ENCODE results near the gene PSMG2.

DNA sequence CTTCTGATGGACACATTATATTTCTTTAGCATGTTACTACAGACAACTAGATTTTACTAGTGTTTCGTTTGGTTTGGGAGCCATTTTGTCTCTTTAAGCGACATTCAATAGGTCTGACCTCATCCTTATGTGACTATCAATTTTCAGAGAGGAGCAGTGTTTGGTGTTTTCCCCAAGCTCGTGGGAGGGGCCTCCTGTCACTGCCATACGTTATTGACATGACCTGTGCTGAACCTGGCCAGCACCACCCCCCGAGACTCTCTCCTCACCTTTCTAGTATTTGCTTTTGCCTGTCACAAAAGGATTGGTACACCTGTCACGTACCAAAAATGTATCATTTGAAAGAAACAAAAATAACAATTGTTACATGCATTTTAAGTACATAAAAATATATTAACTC is 69.3 kb downstream of the PSMG2 start:
- TF ChIP-seq, protein P1, sequence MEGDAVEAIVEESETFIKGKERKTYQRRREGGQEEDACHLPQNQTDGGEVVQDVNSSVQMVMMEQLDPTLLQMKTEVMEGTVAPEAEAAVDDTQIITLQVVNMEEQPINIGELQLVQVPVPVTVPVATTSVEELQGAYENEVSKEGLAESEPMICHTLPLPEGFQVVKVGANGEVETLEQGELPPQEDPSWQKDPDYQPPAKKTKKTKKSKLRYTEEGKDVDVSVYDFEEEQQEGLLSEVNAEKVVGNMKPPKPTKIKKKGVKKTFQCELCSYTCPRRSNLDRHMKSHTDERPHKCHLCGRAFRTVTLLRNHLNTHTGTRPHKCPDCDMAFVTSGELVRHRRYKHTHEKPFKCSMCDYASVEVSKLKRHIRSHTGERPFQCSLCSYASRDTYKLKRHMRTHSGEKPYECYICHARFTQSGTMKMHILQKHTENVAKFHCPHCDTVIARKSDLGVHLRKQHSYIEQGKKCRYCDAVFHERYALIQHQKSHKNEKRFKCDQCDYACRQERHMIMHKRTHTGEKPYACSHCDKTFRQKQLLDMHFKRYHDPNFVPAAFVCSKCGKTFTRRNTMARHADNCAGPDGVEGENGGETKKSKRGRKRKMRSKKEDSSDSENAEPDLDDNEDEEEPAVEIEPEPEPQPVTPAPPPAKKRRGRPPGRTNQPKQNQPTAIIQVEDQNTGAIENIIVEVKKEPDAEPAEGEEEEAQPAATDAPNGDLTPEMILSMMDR (IDR thresholded peaks at IDR 0.05): no peak
- no peak for TF ChIP-seq EP300 (IDR thresholded peaks at IDR 0.05)
- TF ChIP-seq POLR2A (IDR thresholded peaks at IDR 0.05): no peak
